SU-DHL-6 (cell line): ENCODE measurements around the gene KIF2A.

Experiments used
- EZH2phosphoT487 ChIP-seq: fragments of 200-600 bp; sonication (generic), shearing (Covaris generic); conservative IDR thresholded peaks from 2 replicates; pipeline ENCODE4 v1.6.1; 2018; ENCODE audit warnings: mild to moderate bottlenecking, antibody characterized with exemption, low read length, moderate library complexity, mixed read lengths
- TF ChIP-seq, protein P1 (sequence below): fragments of 200-600 bp; sonication (generic); IDR thresholded peaks from one replicate; pipeline ENCODE4 v1.5.1; 2017; ENCODE audit warnings: antibody characterized with exemption, mild to moderate bottlenecking, low read length, moderate library complexity; ENCODE audit not compliant: insufficient read depth, poor library complexity, severe bottlenecking

DNA sequence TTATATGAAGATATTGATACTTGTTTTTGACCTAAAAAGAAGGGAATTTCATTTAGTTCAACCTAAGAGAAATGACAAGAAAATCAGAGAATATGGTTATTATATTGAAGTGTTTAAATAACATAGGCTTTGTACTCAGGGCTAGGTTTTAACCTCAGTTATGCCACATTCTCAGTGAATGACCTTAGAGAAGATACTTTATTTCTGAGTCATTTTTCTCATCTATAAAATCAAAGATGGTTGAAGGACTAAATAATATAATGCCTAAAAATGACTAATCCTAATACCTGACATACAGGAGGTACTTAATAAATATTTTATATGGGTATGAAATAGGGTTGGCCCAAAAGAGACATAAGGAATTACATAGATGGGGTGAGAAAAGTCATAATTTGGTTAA lies 65.4 kb downstream of the KIF2A start:
- TF ChIP-seq, protein P1, sequence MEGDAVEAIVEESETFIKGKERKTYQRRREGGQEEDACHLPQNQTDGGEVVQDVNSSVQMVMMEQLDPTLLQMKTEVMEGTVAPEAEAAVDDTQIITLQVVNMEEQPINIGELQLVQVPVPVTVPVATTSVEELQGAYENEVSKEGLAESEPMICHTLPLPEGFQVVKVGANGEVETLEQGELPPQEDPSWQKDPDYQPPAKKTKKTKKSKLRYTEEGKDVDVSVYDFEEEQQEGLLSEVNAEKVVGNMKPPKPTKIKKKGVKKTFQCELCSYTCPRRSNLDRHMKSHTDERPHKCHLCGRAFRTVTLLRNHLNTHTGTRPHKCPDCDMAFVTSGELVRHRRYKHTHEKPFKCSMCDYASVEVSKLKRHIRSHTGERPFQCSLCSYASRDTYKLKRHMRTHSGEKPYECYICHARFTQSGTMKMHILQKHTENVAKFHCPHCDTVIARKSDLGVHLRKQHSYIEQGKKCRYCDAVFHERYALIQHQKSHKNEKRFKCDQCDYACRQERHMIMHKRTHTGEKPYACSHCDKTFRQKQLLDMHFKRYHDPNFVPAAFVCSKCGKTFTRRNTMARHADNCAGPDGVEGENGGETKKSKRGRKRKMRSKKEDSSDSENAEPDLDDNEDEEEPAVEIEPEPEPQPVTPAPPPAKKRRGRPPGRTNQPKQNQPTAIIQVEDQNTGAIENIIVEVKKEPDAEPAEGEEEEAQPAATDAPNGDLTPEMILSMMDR, result no peak
- TF ChIP-seq EZH2phosphoT487, result no peak
